ENCODE results near the gene ITGB3.
"Not testable (repeated sequence)": the region's sequence is repeated elsewhere in the genome, so short reads cannot be mapped to it uniquely, and the experiment has no call there.

The ITGB3 gene

DNA sequence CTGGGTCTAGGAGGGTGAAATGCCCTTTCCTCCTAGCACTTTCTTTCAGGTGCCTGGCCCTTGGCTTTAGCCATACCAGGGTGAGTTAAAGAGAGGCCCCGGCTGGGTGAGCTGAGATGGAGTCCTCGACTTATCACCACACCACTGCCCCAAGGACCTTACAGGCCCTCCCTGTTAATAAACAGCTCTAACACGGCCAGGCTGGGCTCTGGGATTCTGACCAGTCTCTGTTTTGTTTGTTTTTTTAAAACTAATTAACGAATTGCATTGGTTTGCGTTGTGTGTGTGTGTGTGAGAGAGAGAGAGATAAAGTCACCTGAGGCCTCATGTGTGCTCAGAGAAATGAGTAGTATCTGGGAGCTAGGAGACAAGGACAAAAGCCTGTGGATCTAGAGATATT is 30.2 kb upstream of the ITGB3 start:
- DNase-seq = no peak

DNA sequence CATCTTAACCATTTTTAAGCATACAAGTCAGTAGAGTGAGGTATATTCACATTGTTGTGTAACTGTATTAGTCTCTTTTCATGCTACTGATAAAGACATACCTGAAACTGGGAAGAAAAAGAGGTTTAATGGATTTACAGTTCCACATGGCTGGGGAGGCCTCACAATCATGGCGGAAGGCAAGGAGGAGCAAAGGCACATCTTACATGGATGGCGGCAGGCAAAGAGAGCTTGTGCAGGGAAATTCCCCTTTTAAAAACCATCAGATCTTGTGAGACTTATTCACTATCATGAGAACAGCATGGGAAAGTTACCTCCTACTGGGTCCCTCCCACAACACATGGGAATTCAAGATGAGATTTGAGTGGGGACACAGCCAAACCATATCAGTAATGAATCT is 29.6 kb upstream of the ITGB3 start:
- not testable (repeated sequence) for DNase-seq

DNA sequence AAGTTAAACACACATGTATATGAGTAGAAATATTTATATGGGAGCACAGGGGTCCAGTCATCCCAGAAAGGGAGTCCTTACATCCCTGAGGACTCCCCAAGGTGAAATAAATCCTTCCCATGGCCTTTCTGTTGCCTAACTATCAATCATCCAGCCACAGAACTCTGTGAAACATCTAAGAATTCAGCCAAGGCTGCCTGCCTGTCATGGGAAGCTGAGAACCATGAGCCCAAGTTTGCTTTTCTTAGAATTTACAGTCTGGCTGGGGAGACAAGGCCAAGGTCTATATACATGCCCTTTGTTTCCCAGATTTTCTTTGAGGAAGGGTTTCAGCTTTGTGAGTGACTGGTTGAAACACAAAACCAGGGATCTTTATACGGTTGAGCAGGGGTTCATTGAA is 28.7 kb upstream of the ITGB3 start:
- no peak for DNase-seq

DNA sequence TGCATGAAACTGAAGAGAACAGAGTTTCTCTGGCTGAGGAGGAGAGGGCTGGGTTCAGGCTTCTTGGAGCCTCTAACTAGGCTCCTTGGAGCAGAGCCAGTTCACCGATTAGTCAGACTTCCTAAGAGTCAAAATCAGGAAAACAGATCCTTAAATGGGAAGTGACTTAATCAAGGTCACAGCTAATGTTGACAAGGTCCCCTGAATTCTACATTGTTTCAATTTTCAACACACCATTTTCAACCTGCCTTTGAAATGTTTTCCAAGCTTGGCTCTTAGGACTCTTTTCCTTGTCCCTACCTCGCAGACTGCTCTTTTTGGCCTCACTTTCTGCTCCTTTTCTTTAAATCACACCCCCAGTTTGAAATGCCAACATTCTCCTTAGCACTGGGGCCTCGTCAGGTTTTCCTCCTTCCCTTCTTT is 28.2 kb upstream of the ITGB3 start:
- no peak for DNase-seq

DNA sequence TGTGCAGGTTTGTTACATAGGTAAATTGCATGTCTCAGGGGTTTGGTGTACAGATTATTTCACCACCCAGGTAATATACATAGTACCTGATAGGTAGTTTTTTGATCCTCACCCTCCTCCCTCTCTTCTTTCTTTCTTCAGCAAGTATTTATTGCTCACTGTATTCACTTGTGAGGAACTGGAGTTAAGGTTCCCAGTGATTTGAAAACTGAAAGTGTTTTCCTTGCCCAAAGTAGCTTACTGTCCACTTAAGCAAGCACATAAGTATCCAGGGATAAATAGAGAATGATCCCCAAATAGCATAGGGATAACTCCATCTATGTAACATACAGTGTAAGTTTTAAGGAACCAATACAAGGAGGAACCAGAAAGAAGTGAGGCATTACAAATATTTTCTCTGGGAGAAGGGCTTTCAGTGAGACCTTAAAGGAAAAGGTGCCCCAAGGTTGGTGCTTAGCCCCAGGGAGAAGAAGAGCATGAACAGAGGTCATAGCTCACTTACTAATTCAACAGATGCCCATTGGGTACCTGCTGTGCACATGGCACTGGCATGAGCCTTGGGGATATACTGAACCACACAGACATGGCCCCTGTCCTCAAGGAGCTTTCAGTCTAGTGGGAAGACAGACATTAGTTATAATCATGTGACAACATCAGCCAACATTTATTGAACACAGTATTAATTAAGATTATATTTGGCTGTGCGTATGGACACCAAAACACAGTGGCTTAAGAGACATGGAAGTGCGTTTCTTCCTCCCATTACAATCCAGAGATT is 27.5 kb upstream of the ITGB3 start:
- no peak for DNase-seq

DNA sequence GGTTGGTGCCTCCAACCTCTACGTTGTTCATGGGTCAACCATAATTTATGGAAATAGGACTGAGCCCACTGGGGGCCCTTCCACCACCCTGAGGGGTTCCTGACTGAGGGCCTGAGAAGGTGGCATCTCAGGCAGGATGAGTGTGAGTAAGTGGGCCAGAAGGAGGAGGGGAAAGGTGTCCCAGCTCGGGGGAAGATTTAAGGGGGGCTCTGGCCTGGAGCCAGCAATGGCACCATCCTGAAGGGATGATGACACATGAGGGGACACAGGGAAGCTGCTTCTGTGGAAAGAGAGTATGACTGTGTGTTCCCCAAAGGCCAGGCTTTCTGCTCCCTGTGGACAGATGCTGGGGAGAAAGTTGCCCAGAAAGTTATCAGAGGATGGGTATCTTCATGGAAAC is 25.8 kb upstream of the ITGB3 start:
- DNase-seq = no peak

DNA sequence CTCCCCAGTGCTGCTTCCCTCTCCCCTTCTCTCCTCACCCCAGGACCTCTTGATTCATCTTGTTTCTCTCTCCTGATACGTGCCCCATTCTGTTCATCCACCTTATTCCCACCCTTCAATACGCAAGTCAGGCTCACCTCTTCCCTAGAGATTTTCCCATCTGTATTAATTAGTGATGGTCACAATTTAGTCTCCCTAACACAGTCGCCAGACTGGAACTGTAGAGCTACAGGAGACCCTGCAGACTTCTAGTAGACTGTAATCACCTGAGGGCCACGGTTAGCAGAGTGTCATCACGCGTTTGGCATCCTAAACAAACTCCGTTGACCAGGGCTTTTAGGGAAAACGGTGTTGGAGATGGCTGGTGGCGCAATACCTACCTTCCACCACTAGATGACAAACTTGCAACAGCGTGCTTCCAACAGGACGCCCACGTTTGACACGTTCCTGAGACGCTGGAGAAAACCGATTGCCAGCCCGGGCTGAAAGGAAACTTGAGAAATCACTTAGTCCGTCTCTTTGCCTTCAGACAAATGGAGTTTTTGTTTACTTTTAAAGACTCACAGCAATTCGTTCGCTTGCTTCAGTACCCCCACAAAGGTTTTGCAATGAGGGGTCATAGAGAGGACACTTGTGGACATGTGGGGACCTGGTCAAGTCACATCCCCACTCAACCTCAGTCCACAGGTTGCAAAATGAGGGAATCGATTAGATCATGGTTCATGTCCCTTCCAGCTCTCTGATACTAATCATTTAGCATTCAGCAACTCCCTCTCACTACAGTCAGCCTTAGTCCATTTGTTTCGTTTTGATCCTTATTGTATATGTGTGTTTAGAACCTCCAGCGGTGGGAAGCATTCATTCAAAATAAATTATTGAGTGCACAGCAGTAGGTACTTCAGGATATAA is 23.8 kb upstream of the ITGB3 start:
- DNase-seq = peak; percentile 69

DNA sequence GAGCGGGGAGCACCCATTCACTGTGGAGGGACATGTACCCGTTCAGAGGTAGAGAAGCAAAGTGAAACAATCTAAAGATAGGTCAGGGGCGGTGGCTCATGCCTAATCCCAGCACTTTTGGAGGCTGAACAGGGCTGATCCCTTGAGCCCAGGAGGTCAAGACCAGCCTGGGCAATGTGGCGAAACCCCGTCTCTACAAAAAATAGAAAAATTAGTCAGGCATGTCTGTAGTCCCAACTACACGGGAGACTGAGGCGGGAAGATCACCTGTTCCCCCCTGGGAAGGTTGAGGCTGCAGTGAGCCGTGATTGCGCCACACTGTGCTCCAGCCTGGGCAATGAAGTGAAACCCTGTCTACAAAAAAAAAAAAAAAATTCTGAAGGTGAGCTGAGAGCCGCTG is 22.8 kb upstream of the ITGB3 start:
- no peak for DNase-seq

DNA sequence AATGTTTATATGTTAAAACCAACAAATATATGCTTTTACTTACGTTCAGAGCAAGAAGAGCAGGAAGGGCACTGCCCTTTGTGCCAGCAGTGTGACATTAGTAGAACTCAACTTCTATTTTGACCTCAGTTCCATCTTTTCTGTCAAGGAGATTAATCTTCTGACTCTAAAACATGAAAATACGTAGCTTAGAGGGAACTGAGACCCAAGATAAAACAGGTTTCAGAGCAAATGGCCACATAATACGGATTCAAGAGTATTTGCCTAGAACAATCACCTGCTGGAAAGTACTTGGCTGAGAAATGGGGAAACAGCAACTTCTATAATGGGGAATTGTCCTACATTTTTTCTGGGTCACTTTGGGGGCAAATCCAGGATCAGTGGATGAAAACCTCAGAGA is 22.3 kb upstream of the ITGB3 start:
- no peak for DNase-seq

DNA sequence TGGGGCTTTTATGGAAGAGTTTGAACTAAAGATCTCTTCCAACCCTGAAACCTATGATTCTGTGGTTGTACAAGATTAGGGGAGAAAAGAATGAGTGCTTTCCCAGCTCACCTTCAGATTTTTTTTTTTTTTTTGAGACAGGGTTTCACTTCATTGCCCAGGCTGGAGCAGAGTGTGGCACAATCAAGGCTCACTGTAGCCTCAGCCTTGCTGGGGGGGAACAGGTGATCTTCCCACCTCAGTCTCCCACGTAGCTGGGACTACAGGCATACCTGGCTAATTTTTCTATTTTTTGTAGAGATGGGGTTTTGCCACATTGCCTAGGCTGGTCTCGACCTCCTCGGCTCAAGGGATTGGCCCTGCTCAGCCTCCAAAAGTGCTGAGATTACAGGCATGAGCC is 21.8 kb upstream of the ITGB3 start:
- DNase-seq = no peak

DNA sequence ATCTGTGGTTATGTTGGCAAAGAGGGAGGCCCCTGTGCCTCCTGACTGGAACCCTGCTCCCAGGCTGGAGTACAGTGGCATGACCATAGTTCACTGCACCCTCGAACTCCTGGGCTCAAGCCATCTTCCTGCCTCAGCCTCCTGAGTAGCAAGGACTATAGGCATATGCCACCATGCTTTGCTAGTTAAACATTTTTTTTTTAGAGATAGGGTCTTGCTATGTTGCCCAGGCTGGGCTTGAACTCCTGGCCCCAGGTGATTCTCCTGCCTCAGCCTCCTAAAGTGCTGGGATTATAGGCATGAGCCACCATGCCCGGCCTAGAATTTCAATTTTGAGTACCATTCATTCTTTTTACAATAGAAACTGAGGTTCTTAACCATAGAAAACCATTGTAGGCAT is 21.2 kb upstream of the ITGB3 start:
- DNase-seq = no peak

DNA sequence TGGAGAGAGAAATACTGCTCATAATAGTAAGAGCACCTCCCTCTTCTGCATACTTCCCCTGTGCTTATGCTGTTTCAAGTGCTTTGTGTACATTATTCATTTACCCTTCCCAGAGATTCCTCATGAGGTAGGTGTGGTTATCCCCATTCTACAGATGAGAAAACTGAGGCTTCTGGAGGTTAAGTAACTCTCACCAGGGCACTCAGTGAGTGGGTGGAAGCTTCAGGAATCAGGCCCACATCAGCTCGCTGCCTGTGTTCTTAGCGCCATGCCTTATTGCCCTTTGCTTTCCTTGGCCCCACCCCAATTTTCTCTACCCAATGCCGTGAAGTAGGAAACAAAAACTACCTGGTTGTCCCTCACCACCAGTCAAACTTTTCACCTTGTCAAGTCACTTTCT is 18.1 kb upstream of the ITGB3 start:
- DNase-seq = no peak

DNA sequence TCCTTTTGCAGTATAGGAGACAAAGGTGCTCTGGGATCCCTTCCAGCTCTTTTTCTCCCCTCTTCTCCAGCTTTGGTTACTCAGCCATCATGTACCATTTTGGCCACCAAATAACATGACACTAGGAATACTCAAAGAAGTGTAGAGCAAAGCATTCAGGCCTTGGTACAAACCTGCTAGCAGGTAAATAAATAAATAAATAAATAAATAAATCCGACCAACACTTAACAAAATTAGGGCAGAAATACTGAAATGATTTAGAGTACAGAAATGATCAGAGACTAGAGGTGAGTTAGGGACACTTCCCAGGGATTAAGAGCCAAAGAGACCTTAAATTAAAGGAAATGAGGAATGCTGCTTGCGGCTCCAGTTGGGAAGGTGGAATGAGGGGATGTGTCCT is 17.7 kb upstream of the ITGB3 start:
- no peak for DNase-seq

DNA sequence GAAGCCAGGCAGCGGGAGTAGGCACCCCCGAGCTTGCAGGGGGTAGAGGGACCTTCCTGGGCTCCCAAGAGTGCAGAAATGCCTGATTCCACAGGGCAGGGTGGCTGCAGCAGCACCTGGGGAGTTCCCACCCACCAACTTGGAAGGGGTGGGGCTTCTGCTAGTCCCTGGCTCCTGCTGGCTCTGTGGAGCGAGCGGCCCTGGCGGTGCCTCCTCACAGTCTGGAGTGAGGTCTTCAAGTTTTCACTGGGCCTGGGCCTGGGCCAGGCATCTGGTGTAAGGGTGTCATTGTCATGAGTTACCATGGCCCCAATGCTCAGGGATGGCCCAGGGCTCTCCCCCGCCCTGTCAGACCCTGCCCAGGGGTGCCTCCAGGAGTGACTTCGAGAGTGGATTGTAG is 15.8 kb upstream of the ITGB3 start:
- DNase-seq = no peak

DNA sequence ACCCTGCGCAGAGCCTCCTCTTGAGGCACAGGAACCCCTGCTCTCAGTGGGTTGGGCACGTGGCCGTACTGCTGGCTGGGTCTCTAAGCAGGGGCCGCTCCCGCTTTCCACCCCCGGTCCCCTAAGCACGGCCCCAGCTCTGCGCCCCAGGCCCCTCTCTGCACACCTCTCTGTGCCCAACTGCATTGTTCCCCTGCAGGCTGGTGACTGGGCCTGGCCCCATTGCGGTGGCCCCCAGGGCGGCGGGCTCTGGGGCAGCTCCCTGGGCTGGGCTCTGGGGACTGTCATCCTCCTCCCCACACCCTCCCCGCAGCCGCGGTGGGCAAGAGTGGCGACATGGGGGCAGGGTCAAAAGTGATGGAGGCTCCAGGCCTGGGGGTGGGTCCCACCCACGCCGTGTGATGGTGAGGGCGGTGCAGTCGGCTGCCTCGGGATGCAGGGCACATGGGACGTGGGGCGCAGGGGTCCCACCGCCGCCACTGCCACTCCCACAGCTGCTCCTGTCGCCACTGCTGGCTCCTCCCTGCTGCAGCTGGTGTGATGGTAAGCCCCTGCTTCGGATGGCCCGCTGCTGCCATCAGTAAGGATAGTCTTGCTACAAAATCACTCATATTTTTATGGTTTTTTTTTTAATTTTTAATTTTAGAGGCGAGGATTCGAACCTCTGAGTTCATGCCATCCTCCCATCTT is 15.2 kb upstream of the ITGB3 start:
- no peak for DNase-seq

DNA sequence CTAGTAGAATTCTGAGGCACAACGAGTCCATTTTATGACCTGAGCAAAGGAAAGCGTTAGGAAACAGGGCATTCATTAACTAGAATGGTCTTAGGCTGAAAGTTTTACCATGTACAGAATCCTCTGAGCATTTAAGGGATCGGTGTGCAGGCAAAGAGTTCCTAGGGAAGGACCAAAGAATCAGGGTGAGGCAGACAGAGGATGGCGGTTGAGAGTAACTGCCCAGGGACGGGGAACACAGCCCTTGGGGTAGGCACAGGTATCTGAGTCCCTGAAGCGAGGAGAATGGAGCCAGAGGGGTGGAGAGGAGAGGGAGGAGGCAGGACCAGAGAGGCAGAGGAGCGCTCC is 14.0 kb upstream of the ITGB3 start:
- no peak for DNase-seq

DNA sequence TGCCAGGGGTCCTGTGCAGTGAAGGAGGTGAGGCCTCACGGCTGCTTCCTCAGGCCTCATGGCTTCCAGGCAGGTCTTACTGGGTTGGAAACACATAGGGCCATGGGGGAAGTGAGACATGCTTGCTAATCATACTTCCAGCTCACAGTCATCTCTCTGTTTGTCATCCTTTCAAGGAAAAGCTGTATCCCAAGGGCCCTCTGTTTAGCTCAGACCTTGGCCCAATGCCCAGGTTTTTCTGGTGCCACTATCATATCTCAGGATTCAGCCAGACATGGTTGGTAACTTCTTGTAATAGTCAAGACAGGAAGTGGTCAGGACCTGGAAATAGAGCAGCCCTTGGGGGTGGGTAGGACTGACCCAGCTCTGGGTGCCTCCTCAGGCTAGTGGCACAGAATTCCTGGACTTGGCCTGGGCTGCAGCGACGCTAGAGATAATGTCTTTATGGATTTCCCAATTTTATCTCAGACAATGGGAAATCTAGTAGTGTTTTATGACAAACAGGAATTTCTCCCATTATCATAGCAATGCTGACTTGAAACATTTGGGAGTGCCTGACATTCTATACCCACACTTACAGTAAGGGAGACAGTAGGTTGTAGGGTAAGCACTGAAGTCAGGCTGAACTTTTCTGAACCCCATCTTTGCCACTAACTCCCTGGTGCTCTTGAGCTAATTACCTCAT is 13.5 kb upstream of the ITGB3 start:
- DNase-seq = no peak

DNA sequence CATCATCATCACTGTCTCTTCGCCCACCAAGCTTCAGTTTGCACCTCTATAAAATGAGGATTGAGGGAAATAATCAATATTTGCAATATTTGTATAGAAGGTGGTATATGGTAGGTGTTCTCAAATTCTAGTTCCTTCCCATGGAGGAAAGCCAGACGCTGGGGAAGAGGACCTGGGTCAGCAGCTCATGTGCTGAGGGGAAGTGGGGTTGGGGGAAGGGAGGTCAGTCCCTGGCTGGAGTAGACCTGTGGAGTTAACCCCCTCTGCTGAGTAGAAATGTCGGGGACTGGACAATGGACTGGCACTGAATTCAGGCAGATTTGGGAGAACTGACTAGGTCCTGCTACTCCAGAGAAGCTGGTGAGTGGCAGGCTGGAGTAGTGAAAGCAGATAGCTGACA is 12.8 kb upstream of the ITGB3 start:
- DNase-seq = no peak

DNA sequence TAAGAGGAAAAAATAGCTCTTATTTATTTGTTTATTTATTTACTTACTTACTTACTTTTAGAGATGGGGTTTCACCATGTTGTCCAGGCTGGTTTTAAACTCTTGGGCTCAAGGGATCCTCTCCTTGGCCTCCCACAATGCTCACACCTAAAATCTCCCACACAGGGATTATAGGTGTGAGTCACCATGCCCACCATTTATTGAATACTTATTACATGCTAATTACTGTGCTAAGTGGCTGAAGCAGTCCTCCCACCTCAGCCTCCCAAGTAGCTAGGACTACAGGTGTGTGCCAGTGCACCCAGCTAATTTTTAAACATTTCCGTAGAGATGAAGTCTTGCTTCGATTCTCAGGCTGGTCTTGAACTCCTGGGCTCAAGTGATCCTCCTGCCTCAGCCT is 11.0 kb upstream of the ITGB3 start:
- no peak for DNase-seq

DNA sequence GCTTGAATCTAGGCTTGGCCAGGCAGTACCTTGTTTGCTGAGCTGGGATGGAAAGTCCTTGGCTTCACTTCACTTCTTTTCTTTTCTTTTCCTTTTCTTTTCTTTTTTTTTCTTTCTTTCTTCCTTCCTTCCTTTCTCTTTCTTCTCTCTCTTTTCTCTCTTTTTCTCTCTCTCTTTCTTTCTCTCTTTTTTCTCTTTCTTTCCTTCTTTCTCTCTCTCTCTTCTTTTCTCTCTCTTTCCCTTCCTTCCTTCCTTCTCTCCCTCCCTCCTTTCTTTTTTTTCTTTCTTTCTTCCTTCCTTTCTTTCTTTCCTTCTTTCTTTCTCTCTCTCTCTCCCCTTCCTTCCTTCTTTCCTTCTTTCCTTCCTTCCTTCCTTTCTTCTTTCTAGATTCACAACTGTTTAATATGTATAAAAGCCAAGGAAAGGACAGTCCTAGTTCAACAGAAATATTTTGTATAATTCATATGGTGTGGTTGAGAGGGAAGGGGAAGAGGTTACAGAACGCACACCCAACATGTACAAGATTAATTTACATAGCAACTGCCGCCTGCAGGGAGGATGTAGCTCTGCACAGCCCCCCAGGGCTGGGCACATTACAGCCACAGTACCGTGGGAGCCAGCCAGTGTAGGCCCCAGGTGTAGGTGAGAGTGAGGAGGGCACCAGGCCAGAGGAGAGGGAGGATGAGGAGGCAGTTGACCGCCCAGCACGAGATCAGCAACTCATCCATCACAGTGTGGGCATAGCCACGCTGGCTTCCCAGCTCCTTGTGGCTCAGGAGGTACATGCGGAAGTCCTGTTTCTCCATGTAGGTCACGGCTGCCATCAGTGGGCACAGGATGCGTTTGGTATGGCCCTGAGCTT is 9.7 kb upstream of the ITGB3 start:
- no peak for DNase-seq

DNA sequence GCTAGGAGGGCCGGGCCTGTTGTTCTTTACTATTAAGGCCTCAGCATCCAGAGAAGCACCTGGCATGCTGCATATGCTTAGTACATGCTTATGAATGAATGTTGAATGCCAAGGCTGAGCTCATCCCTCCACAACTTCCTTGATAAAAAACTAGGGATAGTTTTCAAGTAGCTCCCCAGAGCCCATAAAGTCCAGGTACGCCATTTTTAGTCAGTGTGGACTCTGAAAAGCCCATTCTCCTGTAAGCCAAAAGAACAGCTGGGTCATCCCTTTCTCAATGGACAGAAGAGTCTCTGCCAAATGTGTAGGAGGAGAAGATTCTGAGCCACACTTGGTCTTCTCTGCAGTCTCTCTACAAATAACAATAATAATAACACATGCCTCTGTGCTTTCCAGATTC is 8.9 kb upstream of the ITGB3 start:
- no peak for DNase-seq

DNA sequence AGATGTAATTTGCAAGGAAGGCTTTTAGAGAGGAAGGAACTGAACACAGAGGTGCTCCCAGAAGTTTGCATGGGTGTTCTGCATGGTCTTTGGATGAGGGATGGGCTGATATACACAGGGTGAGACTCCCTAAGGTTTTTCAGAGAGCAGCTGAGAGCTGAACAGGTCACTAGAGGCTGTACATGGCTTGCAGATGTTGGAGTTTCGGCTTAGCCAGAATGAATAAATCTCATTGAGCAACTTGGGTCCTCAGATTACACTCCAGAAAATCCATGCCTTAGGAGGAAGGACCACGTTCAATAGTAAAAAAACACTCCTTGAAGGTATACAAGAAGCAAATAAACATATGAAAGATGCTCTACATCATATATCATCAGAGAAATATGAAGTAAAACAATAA is 7.5 kb upstream of the ITGB3 start:
- no peak for DNase-seq

Data from NCI-H1694 treated with DMSO at 0.1 percent for 48 hours (cell line).